HCT116 (cell line): ENCODE measurements around the gene CD44. TPM values are rescaled to one million over a fixed set of nuclear protein-coding genes. Genes with fewer than 3 reads are reported as not detected.

Source experiments
- ATAC-seq: fragments of 200-7000 bp; cut with Tn5 transposase; 2 replicates; pipeline ENCODE4 v1.9.1; 2020; ENCODE audit warnings: mild to moderate bottlenecking, moderate library complexity
- BruUV-seq: library from RNA; stranded (reverse); fragments of 400-500 nt; replicated peaks from 2 replicates; lab custom pipeline; 2021; lab: Mats Ljungman, UMichigan
- CTCF ChIA-PET: fragments of 300-600 bp; sonication (Branson Sonifier 250); formaldehyde crosslinking; loops from one replicate; lab custom pipeline; 2021; ENCODE audit warnings: antibody characterized with exemption; lab: Charles Lee
- POLR2A ChIA-PET: fragments of 300-600, 350-600 bp; sonication (Branson Sonifier 250); formaldehyde crosslinking; loops from one replicate; lab custom pipeline; 2021; ENCODE audit warnings: antibody characterized with exemption; lab: Charles Lee
- RAD21 ChIA-PET, 2 experiments: fragments of 300-600 bp; sonication (Branson Sonifier 250); formaldehyde crosslinking; loops; one replicate each; lab custom pipeline; 2023; ENCODE audit warnings: low total read pairs in 2 of 2; ENCODE audit not compliant: uncharacterized antibody in 2 of 2, unreplicated experiment in 2 of 2, low non-redundant PET in 1 of 2; lab: Charles Lee
- DNase-seq: peaks from one replicate; pipeline ENCODE4 v3.0.0-alpha.2; 2010; ENCODE audit warnings: low read depth, low spot score
- H2AFZ ChIP-seq: fragments of 200-600 bp; shearing (Covaris generic), sonication (generic); 2 replicates; pipeline ENCODE4 v1.6.1; 2017; ENCODE audit warnings: low read depth, mixed run types, mixed read lengths, antibody characterized with exemption, low read length; ENCODE audit not compliant: poor library complexity, severe bottlenecking
- H3K27ac ChIP-seq: 2 replicates; pipeline ENCODE4 v1.5.1; 2012; ENCODE audit warnings: low read depth, low read length
- H3K27me3 ChIP-seq: fragments of 200-600 bp; sonication (generic); 2 replicates; pipeline ENCODE4 v1.6.1; 2016; ENCODE audit warnings: mixed run types, low read length, mixed read lengths; ENCODE audit not compliant: insufficient read depth
- H3K36me3 ChIP-seq, 2 experiments: fragments of 200-500 bp in 1 of 2; fragments of 200-600 bp in 1 of 2; sonication (Bioruptor generic) in 1 of 2; sonication (generic) in 1 of 2; 2 replicates each; pipeline versions ENCODE4 v1.5.1 to v1.6.1; 2014 to 2016; ENCODE audit warnings: low read length in 2 of 2, inconsistent platforms in 1 of 2, mixed read lengths in 1 of 2, mixed run types in 1 of 2; ENCODE audit not compliant: insufficient read depth in 2 of 2, control insufficient read depth in 1 of 2
- H3K4me1 ChIP-seq, 2 experiments: fragments of 200-600 bp in 1 of 2; sonication (generic) in 1 of 2; 2 replicates each; pipeline versions ENCODE4 v1.5.1 to v1.6.1; 2012 to 2017; ENCODE audit warnings: low read length in 2 of 2, inconsistent platforms in 1 of 2, mild to moderate bottlenecking in 1 of 2, mixed read lengths in 1 of 2, mixed run types in 1 of 2, moderate library complexity in 1 of 2; ENCODE audit not compliant: insufficient read depth in 2 of 2, control insufficient read depth in 1 of 2
- H3K4me2 ChIP-seq: fragments of 200-600 bp; sonication (generic); 2 replicates; pipeline ENCODE4 v1.6.1; 2017; ENCODE audit warnings: mixed run types, low read length, mixed read lengths
- H3K4me3 ChIP-seq, 2 experiments: fragments of 200-600 bp in 1 of 2; sonication (generic) in 1 of 2; replicated peaks in 1 of 2; 2 replicates each; pipeline ENCODE4 v1.5.1; 2011 to 2016; ENCODE audit warnings: low read length in 2 of 2, control low read depth in 1 of 2, low read depth in 1 of 2, mild to moderate bottlenecking in 1 of 2, mixed read lengths in 1 of 2, mixed run types in 1 of 2
- H3K79me2 ChIP-seq: fragments of 200-600 bp; sonication (generic); 2 replicates; pipeline ENCODE4 v1.6.1; 2017; ENCODE audit warnings: mild to moderate bottlenecking, mixed run types, low read length, moderate library complexity, mixed read lengths; ENCODE audit not compliant: insufficient read depth
- H3K9ac ChIP-seq: fragments of 200-600 bp; sonication (generic); 2 replicates; pipeline ENCODE4 v1.6.1; 2016; ENCODE audit warnings: low read length, mixed read lengths
- H3K9me2 ChIP-seq: fragments of 200-600 bp; sonication (generic), shearing (Covaris generic); 2 replicates; pipeline ENCODE4 v1.6.1; 2017; ENCODE audit warnings: mixed run types, mild to moderate bottlenecking, moderate library complexity; ENCODE audit not compliant: insufficient read depth
- H3K9me3 ChIP-seq, 2 experiments: fragments of 200-500 bp in 1 of 2; fragments of 200-600 bp in 1 of 2; sonication (Bioruptor generic) in 1 of 2; sonication (generic) in 1 of 2; 2 replicates each; pipeline ENCODE4 v1.6.1; 2014 to 2017; ENCODE audit warnings: low read length in 2 of 2, mixed read lengths in 2 of 2, inconsistent platforms in 1 of 2, low read depth in 1 of 2, mild to moderate bottlenecking in 1 of 2, mixed run types in 1 of 2, moderate library complexity in 1 of 2; ENCODE audit not compliant: control insufficient read depth in 1 of 2, insufficient read depth in 1 of 2
- H4K20me1 ChIP-seq: fragments of 200-600 bp; sonication (generic), shearing (Covaris generic); 2 replicates; pipeline ENCODE4 v1.6.1; 2017; ENCODE audit warnings: mixed run types, mild to moderate bottlenecking, moderate library complexity; ENCODE audit not compliant: insufficient read depth
- ELF1 ChIP-seq: IDR thresholded peaks from 2 replicates; pipeline ENCODE4 v1.6.1; 2012; ENCODE audit warnings: low read depth, borderline replicate concordance
- EZH2 ChIP-seq: fragments of 200-600 bp; sonication (generic); IDR thresholded peaks from 2 replicates; pipeline ENCODE4 v1.6.1; 2017; ENCODE audit warnings: antibody characterized with exemption, mixed run types
- FOSL1 ChIP-seq: IDR thresholded peaks from 2 replicates; pipeline ENCODE4 v1.6.1; 2012; ENCODE audit warnings: low read depth
- MAX ChIP-seq: IDR thresholded peaks from 2 replicates; pipeline ENCODE4 v1.6.1; 2012
- POLR2AphosphoS5 ChIP-seq: IDR thresholded peaks from 2 replicates; pipeline ENCODE4 v1.6.1; 2011; ENCODE audit warnings: mild to moderate bottlenecking, low read depth, low read length, moderate library complexity
- RAD21 ChIP-seq: IDR thresholded peaks from 2 replicates; pipeline ENCODE4 v1.6.1; 2012; ENCODE audit warnings: low read depth, mild to moderate bottlenecking
- intact Hi-C: fragments of 100-400 bp; cut with micrococcal nuclease; formaldehyde crosslinking; loops from 2 replicates; pipeline ENCODE4 v1.10.0; 2022
- total RNA-seq: library from RNA; stranded (reverse); gene quantifications from one replicate; pipeline ENCODE4 v1.2.1, GENCODE V29; 2021; ENCODE audit not compliant: unreplicated experiment
- TF ChIP-seq, protein P1 (sequence below): IDR thresholded peaks from 2 replicates; pipeline ENCODE4 v1.6.1; 2012; ENCODE audit warnings: low read depth

The CD44 gene
- total RNA-seq, 1 experiment from 2014 or later, result 742 TPM

- BruUV-seq, result no TSS peak
- no peaks in the 10 kb centered on the region for H3K9me3 ChIP-seq
- no peaks in the 10 kb centered on the region for H4K20me1 ChIP-seq
- no peaks in the 10 kb centered on the region for H3K79me2 ChIP-seq
- H3K4me3 ChIP-seq, result no peak overlapping the region
- no peak overlapping the region for H3K9ac ChIP-seq
- intact Hi-C loops, result no loop called here
- no peak overlapping the region for H3K4me2 ChIP-seq
- no peak for TF ChIP-seq MAX
- TF ChIP-seq EZH2, result no peak
- TF ChIP-seq RAD21, result no peak
- TF ChIP-seq FOSL1, result no peak
- no peak for TF ChIP-seq ELF1
- ChIA-PET CTCF (interaction anchor here (1.2 kb wide), 1 partner anchor 305 kb away, joined by 4 read pairs; no protein-coding TSS in a partner anchor), POLR2A (no interaction called here), RAD21 (no interaction called here)
- no peak overlapping the region for H3K27ac ChIP-seq
- DNase-seq (no peak), ATAC-seq (no peak)
- H3K4me1 ChIP-seq, result peaks cover 12 to 15% of the 10 kb centered on the region in 2 experiments
- H2AFZ ChIP-seq, result no peak overlapping the region
- H3K9me2 ChIP-seq, result no peaks in the 10 kb centered on the region
- H3K27me3 ChIP-seq, result no peaks in the 10 kb centered on the region
- peaks cover 19 to 25% of the 10 kb centered on the region in 2 experiments; a peak in 3 of 4 replicates for H3K36me3 ChIP-seq
Measured at GRCh38 chr11:35231076-35231860, 92.3 kb downstream of the CD44 start.

DNA sequence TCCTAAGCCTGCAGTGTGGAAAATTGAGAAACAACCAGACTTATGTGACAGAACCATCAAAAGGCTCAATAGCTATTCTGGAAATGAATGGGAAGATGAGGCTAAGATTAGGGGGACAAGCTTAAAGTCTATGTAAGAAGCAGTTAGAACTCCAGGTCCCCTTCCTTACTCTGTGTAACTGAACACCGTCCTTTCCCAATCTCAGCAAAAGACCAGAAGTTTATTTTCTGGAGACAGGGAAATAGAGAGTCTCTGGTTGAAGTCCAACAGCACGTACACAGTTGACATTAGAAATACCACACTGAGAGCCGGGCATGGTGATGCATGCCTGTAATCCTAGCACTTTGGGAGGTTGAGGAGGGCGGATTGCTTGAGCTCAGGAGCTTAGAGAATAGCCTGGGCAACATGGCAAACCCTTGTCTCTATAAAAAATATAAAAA is 93.9 kb downstream of the CD44 start:
- intact Hi-C loops, result no loop called here
- Histone ChIP-seq H3K36me3 (peaks cover 19 to 22% of the 10 kb centered on the region in 2 experiments; a peak in 3 of 4 replicates), H2AFZ (no peak overlapping the region), H4K20me1 (no peaks in the 10 kb centered on the region), H3K4me2 (no peak overlapping the region), H3K9me2 (no peaks in the 10 kb centered on the region), H3K9ac (no peak overlapping the region), H3K79me2 (no peaks in the 10 kb centered on the region), H3K4me3 (no peak overlapping the region), H3K27ac (no peak overlapping the region), H3K9me3 (no peaks in the 10 kb centered on the region), H3K27me3 (no peaks in the 10 kb centered on the region), H3K4me1 (peaks cover 26 to 31% of the 10 kb centered on the region in 2 experiments)
- ATAC-seq (no peak), DNase-seq (no peak)
- CTCF ChIA-PET, result no interaction called here
- POLR2A ChIA-PET, result no interaction called here
- TF ChIP-seq, protein P1, sequence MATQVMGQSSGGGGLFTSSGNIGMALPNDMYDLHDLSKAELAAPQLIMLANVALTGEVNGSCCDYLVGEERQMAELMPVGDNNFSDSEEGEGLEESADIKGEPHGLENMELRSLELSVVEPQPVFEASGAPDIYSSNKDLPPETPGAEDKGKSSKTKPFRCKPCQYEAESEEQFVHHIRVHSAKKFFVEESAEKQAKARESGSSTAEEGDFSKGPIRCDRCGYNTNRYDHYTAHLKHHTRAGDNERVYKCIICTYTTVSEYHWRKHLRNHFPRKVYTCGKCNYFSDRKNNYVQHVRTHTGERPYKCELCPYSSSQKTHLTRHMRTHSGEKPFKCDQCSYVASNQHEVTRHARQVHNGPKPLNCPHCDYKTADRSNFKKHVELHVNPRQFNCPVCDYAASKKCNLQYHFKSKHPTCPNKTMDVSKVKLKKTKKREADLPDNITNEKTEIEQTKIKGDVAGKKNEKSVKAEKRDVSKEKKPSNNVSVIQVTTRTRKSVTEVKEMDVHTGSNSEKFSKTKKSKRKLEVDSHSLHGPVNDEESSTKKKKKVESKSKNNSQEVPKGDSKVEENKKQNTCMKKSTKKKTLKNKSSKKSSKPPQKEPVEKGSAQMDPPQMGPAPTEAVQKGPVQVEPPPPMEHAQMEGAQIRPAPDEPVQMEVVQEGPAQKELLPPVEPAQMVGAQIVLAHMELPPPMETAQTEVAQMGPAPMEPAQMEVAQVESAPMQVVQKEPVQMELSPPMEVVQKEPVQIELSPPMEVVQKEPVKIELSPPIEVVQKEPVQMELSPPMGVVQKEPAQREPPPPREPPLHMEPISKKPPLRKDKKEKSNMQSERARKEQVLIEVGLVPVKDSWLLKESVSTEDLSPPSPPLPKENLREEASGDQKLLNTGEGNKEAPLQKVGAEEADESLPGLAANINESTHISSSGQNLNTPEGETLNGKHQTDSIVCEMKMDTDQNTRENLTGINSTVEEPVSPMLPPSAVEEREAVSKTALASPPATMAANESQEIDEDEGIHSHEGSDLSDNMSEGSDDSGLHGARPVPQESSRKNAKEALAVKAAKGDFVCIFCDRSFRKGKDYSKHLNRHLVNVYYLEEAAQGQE, result no peak
- TF ChIP-seq POLR2AphosphoS5, result 0 out of 2 replicates have a peak, but pooled peaks have one; percentile 19
- RAD21 ChIA-PET, result no interaction called here
- no TSS peak for BruUV-seq
